Measurements from ENCODE around the gene NEU1. TPM values are rescaled to one million over a fixed set of nuclear protein-coding genes. Genes with fewer than 3 reads are reported as not detected.

NEU1 gene
- total RNA-seq, 6 experiments from 2014 or later: 35.8 to 48.6 (median 40.9) TPM

DNA sequence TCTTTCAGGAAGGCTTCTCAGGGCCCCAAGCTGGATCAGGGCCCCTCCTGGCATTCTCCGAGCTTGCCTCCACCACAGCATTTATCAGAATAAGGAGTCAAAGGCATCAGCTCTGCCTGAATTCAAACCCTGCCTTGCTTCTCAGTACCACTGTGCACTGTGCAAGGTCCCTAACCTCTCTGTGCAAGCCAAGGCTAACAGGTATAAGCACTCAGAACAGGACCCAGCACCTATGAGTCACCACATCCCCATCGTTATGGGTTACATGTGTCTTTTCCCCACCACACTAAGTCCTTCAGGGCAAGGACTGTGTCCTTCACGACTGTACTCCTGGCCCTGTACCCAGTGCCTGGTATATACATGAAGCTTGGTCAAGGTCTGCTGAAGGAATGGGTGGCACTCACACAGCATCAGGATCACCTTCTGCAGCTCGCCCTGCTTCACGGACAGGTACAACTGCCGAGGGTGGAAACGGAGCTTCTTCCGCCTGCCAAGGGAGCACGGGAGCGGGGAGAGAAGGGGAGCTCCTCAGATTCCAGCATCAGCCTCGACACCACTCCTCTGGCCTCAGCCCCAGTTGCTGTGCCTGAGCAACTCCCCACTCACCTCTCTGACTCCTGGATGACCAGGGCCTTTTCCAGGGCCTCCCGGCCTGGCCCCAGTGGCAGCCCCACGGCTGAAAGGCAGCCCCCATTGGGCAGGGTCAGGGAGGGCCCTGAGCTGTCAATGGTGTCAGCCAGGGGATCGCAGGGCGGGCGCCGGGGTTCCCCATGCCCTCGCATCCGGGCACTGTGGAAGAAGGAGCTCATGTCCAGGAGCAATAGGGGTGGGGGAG lies 24.8 kb upstream of the NEU1 start:
- DNase-seq: no peak
- H3K36me3 Mint-ChIP-seq (ENCODE audit: low read depth): peaks cover 29% of the 10 kb centered on the region

DNA sequence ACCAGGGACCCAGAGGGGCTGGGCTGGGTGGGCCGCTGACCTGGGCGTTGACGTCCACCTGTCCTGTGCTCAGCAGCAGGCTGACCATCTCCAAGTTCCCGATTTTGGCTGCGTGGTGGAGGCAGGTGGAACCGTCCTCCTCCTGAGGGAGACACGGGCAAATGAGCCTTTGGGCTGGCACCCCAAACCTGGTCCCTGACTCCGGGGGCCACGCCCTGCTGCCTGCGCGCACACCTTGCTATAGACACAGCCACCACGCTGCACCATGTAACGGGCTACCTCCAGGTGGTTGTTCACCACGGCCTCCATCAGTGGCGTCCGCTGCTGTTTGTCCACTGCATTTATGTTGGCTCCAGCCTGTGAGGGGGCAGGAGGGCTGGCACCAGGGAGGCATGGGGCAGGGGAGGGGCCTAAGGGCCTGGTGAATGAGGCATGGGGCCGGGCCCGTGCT lies 23.9 kb upstream of the NEU1 start:
- Mint-ChIP-seq H3K27ac (no peak overlapping the region), H3K4me1 (ENCODE audit: low read depth) (peaks cover 8% of the 10 kb centered on the region), H3K4me3 (no peak overlapping the region), H3K9me3 (no peaks in the 10 kb centered on the region), H3K36me3 (ENCODE audit: low read depth) (peaks cover 27% of the 10 kb centered on the region), H3K27me3 (ENCODE audit: insufficient read depth) (no peaks in the 10 kb centered on the region; the same call in 1 of the 2 replicates)
- TF ChIP-seq, protein P1, sequence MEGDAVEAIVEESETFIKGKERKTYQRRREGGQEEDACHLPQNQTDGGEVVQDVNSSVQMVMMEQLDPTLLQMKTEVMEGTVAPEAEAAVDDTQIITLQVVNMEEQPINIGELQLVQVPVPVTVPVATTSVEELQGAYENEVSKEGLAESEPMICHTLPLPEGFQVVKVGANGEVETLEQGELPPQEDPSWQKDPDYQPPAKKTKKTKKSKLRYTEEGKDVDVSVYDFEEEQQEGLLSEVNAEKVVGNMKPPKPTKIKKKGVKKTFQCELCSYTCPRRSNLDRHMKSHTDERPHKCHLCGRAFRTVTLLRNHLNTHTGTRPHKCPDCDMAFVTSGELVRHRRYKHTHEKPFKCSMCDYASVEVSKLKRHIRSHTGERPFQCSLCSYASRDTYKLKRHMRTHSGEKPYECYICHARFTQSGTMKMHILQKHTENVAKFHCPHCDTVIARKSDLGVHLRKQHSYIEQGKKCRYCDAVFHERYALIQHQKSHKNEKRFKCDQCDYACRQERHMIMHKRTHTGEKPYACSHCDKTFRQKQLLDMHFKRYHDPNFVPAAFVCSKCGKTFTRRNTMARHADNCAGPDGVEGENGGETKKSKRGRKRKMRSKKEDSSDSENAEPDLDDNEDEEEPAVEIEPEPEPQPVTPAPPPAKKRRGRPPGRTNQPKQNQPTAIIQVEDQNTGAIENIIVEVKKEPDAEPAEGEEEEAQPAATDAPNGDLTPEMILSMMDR (IDR thresholded peaks at IDR 0.05): no peak
- DNase-seq: no peak

More for the DNA sequence above, 24.8 kb upstream of the NEU1 start:
- Mint-ChIP-seq H3K4me3 (no peak overlapping the region), H3K27me3 (ENCODE audit: insufficient read depth) (no peaks in the 10 kb centered on the region), H3K4me1 (ENCODE audit: low read depth) (peaks cover 4% of the 10 kb centered on the region), H3K9me3 (no peaks in the 10 kb centered on the region), H3K27ac (no peak overlapping the region)
- TF ChIP-seq, protein P1 (IDR thresholded peaks at IDR 0.05): no peak

DNA sequence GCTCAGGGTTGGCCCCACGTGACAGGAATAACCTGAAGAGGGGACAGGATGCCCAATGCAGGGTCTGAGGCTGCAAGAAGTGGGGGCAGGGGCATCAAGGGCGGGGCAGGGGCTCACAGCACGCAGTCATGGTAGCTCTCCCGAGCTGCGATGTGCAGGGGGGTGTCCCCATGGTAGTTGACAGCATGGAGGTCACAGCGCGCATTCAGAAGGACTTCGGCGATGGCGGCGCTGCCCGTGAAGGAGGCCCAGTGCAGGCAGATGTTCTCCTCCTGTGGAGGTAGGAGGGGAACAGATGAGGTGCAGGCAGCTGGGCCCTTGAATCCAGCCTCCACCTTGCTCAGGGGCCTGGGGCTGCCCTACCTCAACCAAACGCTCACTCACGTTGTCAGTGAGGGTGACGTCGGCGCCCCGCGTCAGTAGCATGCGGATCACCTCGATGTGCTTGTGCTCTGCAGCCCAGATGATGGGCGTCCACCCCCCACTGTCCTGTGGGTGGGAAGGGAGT lies 22.0 kb upstream of the NEU1 start:
- H3K36me3 Mint-ChIP-seq (ENCODE audit: low read depth): peaks cover 29% of the 10 kb centered on the region
- no peaks in the 10 kb centered on the region; the same call in 1 of the 2 replicates for H3K27me3 Mint-ChIP-seq (ENCODE audit: insufficient read depth)
- no peak overlapping the region for H3K4me3 Mint-ChIP-seq
- H3K4me1 Mint-ChIP-seq (ENCODE audit: low read depth): peaks cover 8% of the 10 kb centered on the region
- DNase-seq: no peak
- H3K27ac Mint-ChIP-seq: no peak overlapping the region
- TF ChIP-seq, protein P1 (IDR thresholded peaks at IDR 0.05): no peak
- H3K9me3 Mint-ChIP-seq: no peaks in the 10 kb centered on the region

DNA sequence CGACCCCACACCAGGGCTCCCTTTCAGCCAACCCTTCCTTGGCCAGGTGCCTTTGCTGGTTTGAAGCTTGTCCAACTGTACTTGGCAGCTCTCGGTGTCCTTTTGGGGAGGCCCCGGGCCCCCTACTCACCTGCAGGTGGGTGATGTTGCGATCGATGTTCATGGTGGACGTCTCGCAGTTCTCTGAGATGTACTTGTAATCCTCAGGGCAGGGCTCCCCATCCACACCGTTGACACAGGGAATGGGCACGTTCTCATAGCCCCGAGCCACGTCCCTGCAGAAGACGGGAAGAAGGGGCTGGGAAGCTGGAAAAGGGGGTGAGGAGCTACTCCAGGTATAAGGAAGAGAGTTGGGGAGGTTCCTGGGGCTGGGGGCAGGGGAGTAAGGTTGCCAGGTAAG lies 21.1 kb upstream of the NEU1 start:
- H3K4me3 Mint-ChIP-seq: no peak overlapping the region

DNA sequence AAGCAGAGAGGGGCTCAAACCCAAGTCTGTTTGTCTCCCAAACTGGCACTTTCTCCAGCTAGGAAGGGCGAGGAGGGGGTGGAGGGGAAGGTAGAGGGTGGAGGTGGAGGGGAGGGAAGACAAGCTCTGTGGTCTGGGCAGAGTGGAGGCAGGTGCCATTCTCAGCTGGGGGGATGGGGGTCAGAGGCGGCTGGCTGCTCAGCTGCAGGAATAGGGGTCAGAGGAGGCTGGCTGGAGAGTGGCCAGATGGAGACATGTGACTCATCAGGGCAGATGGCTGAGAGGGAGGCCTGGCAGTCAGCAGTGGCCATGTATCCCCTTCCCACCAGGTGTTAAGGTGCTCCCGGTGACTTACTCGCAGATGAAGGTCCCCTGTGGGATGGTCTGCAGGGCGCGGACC lies 19.7 kb upstream of the NEU1 start:
- H3K4me3 Mint-ChIP-seq: no peak overlapping the region
- no peak for DNase-seq
- TF ChIP-seq, protein P1 (IDR thresholded peaks at IDR 0.05): no peak
- peaks cover 30% of the 10 kb centered on the region for H3K36me3 Mint-ChIP-seq (ENCODE audit: low read depth)
- peaks cover 8% of the 10 kb centered on the region for H3K4me1 Mint-ChIP-seq (ENCODE audit: low read depth)
- H3K9me3 Mint-ChIP-seq: no peaks in the 10 kb centered on the region
- no peaks in the 10 kb centered on the region; the same call in 1 of the 2 replicates for H3K27me3 Mint-ChIP-seq (ENCODE audit: insufficient read depth)
- no peak overlapping the region for H3K27ac Mint-ChIP-seq

More for the DNA sequence above, 21.1 kb upstream of the NEU1 start:
- H3K9me3 Mint-ChIP-seq: no peaks in the 10 kb centered on the region
- no peak for DNase-seq
- H3K4me1 Mint-ChIP-seq (ENCODE audit: low read depth): peaks cover 8% of the 10 kb centered on the region
- peaks cover 30% of the 10 kb centered on the region for H3K36me3 Mint-ChIP-seq (ENCODE audit: low read depth)
- H3K27ac Mint-ChIP-seq: no peak overlapping the region
- no peaks in the 10 kb centered on the region; the same call in 1 of the 2 replicates for H3K27me3 Mint-ChIP-seq (ENCODE audit: insufficient read depth)
- TF ChIP-seq, protein P1 (IDR thresholded peaks at IDR 0.05): no peak

Data from HFFc6 (cell line).